T-helper 2 cell (primary cell): ENCODE results near the gene POGLUT3.

Experiments
- DNase-seq, 5 experiments: peaks; one replicate each; pipeline versions ENCODE4 v3.0.0 to v3.0.0-alpha.2; 2012 to 2022
- total RNA-seq, 2 donors: gene quantifications; one replicate each; lab custom pipeline; 2026; lab: John Stamatoyannopoulos, UW

The POGLUT3 gene, protein sequence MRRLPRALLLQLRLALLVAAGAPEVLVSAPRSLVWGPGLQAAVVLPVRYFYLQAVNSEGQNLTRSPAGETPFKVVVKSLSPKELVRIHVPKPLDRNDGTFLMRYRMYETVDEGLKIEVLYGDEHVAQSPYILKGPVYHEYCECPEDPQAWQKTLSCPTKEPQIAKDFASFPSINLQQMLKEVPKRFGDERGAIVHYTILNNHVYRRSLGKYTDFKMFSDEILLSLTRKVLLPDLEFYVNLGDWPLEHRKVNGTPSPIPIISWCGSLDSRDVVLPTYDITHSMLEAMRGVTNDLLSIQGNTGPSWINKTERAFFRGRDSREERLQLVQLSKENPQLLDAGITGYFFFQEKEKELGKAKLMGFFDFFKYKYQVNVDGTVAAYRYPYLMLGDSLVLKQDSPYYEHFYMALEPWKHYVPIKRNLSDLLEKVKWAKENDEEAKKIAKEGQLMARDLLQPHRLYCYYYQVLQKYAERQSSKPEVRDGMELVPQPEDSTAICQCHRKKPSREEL
- 11.8 to 17.0 reads per million in 2 donors for total RNA-seq

DNA sequence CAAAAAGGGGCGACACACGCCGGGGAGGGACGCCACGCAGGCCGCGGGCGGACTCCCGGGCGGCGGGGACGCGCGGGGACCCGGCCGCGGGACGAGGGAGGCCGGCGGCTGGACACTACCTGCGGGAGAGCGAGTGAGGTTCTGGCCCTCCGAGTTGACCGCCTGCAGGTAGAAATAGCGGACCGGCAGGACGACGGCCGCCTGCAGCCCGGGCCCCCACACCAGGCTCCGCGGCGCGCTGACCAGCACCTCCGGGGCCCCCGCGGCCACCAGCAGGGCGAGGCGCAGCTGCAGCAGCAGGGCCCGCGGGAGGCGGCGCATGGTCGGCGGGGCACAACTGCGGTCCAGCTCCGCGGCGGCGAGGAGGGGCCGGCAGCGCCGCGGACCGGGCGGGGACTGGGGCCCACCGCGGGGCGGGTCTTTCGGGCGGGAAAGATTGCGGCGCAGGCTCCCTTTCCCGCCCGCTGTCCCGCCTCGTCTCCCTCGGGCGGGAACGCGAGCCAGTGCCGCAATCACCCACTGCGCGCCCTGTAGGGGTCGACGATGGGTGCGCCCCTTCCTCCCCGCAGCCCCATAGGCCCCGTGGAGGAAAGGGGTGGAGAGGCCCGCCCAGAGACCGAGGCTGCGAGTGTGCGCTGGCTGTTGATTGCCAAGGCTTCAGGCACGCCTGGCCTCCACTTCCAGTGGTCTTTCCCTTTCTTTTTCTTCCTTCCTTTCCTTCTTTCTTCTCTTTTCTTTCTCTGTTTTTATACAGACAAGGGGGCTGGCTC lies at the start of gene POGLUT3:
Gene POGLUT3, minus strand, starts transcription at position 339 of the 770 bp plus-strand sequence. Its CDS starts 18 bp downstream, at position 321.
- DNase-seq = peak in 4 of 5 experiments; percentile 2 to 69 (median 34)

DNA sequence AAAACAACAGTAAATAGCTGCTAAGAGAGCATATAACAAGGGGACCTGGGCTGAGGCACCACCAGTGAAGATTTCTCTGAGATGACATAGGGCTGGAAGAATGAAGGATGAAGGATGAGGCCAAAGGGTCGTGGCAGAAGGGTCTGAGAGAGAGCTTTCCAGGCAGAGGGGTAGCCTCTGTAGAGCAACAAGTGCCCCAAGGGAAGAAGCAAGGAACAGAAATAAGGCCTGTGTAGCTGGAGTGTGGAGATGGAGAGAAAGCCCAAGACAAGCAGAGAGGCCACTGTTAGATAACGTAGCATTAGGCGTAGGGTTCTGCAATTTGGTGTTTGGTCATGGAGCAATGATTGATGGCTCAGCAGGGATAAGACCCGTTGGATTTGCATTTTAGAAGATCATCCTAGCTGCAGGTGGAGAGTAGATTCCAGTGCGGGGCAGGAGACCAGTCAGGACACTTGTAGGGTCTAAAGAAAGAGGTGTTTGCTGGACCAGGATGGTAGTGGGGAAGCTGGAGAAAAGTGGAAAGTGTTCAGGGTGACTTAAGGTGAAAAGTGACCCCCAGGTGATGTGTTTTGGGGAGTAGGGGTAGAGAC lies 47.8 kb upstream of the POGLUT3 start:
- no peak for DNase-seq

DNA sequence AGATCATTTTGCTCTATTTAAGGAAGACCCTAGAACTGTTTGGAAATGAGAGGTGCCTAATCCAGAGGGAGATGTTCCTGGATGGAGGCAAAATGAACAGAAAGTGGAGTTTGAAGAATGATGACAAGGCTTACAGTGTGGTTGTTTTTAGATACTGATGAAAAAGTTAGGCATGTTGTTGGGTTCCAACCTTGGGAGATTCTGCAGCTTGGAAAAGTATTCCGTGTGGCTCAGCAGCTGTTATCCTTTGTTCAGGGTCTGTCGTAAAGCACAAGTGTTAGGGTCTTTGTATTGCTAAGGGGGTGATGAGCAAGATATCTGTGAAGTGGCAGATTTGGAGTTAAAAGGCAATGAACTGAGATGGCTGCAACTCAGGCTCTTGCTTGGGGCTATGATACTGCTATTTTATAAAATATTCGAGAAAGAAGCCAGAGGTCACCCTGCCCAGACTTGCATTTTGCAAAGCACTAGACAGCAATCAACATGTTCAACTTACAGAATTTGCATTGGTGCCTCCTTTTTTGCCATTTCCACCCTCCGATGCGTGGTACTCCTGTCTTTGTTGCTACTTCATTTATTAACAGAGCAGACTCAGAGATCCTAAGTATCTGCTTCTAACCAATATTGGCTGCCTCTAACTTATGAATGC lies 45.3 kb upstream of the POGLUT3 start:
- no peak for DNase-seq

DNA sequence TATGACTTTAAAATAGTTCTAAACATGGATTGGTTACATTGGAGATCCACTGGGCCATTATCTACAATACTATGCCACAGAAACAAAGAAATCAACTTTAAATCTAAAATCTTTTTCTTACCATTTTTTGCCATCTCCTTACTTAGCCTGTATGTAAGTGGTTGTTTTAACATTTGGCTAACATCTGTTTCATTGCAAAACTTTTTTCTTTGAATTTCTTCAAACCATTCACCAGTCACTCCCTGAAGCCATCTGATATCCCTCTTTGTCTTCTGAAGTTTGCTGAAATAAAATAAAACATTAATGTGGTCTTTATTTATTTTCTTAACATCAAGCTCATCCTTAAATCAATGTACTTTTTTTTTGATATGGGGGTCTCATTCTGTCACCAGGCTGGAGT lies 43.3 kb upstream of the POGLUT3 start:
- no peak for DNase-seq

DNA sequence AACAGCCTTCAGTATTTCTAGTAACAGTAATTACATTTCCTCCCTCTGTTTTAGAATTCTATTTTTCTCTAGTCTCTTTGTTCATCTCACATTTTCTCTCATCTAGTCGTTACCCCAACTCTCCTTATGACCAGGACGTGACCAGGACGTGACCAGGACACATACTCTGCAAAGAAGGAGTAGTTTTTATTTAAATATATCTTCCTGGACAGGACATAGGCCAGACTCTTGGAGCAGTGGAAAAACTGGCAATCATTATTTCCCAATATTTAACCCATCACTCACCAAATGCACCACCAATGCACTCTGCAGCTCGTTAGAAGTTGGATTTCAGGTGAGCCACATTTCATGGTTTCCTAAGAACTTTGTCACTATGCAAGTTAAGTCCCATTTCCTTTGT lies 40.3 kb upstream of the POGLUT3 start:
- DNase-seq = no peak

DNA sequence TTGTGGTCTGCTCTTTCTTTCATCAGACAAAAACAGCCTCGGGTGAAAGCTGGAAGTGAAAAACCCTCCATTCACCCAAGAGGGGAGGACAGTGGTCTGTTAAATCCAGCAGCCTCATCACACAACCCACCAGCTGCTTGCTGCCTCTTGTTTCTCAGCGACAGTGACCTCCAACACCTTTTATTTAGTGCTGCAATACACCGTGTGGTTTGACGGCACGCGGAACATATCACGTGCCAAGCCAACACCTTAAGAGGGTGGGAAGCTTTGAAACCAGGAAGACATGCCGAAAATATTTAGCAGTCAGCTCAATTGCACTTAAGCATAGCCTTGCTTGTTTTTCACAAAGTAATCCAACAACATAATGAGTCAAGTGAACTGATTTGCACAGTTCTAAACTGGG lies 39.8 kb upstream of the POGLUT3 start:
- DNase-seq = peak in 2 of 5 experiments; percentile 1 to 17

DNA sequence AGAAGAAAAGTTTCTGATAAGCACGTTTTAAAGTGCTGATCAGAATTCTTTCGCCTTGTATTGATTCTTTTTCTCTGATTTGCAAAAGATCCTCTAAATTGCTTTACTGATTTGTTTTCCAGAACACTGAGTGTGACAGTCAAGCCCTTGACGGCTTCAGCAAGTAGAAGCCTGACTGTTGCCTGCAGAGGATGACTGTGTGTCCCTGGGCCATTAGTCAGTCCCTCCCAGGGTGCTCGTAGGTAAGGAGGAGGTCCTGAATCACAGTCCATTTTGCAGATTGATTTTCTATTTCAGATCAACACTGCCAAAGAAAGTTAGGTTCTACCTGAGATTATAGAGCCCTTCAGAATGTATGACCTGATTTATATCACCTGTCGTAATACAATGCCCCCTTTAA lies 38.6 kb upstream of the POGLUT3 start:
- no peak for DNase-seq

DNA sequence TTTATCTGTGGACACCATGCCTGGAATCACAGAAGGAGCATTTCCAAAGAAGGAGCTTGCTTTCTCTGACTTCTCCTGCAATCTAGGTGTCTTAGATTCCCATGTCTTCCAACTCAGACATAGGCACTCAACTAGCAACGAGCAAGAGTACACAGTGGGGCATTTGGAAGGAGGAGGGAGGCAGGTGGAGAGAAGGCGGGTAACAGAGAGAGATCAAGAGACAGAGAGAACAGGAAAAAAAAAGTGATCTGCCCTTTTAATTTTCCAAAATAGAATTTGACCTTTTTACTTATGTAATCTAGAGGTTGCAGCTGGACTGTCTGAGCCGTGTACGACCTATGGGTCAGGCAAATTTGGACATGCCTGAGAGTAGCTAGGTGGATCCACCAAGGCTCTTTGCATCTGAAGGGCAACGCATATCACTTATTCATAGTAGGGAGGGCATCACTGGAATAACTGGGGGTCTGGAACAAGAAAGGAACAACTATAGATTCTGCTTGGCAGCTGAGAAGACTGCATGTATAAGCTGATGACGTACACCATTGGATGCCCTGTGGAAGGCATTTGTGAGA lies 37.3 kb upstream of the POGLUT3 start:
- no peak for DNase-seq

DNA sequence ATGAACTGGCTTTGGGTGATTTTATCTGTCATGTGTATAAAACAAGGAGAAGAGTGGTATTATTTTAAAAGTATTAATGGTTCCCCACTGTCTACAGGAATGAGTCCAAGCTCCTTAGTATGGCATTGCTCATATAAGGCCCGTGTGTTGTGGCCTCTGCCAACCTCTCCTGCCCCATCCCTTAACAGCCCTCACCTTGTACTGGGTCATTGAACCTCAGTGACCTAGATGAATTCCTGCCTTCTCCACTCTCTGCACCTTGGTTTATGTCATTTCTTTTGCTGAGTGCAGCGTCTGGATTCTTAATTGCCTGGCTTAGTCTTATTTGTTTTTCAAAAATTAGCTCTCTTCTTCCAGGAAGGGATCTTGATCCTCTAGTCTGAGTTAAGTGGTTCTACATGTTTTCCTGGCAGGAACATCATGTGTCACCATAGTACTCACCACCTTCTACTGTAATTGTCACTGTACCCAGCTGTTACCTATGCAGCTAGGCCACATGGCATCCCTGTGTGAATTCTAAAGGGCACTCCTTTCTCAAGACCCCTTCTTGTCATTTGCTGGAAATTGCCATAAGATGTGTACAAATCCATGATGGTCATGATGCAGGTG lies 36.2 kb upstream of the POGLUT3 start:
- no peak for DNase-seq

DNA sequence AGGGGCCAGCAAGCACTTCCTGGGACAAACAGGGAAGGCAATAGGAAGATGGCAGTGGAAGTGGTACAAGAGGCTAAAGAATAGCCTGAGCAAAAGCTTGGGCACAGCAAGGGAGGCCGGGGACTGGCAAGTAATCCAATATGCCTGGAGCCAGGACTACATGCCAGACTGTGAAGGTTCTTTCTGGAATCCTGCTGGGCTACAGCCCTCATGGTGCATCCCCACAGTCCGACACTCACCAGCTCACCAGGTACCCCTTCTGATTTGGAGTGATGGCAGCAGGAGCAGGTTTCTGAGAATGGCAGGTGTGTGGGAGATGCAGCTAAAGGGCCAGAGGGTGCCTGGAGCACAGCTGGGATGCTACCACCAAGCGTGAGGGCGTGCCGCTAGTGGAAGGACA lies 32.2 kb upstream of the POGLUT3 start:
- no peak for DNase-seq

DNA sequence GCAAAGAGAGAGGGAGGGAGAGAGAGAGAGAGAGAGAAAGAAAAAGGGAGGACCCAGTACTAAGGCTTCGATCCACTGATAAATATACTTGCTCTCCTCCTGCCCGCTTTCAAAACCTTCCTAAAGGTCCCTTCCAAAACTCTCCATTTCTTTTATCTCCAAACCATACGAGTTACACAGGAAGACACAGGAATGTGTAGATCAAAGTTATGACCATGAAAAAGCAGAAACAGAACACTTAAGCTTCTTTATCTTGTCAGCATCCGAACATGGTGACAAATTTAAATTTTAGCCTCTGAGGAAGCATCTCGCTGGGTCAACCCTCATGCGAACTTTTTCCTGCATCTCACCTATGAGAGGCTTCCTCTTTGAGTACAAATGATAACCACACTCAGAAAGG lies 29.2 kb upstream of the POGLUT3 start:
- DNase-seq = no peak

DNA sequence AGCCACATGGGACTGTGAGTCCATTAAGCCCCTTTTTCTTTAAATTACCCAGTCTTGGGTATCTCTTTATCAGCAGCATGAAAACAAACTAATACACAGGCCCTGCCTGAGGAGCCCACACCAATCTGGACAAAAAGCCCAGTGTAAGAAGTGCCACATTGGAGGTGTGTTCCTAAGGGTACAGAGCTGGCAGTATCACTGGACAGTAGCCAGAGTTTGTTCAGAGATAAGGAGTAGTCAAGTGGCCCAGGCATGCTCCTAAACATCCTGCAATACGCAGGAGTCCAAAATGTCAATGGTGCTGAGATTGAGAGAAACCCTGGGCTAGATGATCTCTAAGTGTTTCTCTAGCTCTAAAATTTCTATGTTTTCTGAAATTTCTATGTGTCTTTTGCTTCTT lies 27.0 kb upstream of the POGLUT3 start:
- DNase-seq = no peak

DNA sequence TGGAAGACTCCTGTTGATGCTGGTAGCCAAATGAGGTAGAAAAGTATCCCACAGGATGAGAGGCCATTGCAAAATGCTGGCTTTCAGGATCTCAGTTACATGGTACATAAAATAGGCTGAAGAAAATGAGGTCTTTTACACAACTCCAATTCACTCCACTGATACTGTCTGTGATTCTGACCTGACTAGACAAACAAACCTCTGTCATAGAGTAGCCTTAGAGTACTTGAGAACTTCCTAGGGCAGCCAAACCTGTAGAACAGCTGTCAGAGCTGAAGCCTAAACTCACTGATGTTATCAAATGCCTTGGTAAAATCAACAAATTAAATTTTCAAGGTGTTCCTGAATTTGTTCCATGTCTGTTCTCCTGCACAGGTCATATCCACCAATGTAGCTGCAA lies 26.2 kb upstream of the POGLUT3 start:
- DNase-seq = no peak

DNA sequence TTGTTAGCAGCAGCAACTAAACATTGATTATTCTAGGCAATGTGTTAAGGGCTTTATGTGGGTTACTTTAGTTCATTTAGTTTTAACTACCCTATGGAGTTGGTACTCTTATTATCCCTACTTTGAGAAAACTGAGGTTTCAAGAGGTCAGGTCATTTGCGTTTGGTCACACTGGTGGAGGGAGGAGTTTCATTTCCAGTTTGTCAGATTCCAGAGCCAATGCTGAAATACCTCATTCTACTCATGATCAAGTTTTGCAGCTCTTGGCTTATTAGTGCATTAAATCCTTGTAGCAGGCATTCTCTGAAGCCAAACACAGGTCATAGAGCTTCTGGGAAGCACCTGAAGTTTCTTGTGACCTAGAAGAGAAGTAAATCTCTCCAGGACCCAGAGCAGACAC lies 24.1 kb upstream of the POGLUT3 start:
- no peak for DNase-seq

DNA sequence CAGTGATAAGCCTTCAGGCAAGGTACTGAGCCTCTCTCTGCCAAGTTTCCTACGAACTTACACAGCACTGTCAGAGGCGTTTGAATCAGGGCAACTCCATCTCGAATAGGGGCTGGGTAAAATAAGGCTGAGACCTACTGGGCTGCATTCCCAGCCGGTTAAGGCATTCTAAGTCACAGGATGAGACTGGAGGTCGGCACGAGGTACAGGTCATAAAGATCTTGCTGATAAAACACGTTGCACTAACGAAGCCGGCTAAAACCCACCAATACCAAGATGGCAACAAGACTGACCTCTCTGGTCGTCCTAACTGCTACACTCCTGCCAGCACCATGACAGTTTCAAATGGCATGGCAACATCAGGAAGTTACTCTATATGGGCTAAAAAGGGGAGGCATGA lies 20.4 kb upstream of the POGLUT3 start:
- DNase-seq = no peak

DNA sequence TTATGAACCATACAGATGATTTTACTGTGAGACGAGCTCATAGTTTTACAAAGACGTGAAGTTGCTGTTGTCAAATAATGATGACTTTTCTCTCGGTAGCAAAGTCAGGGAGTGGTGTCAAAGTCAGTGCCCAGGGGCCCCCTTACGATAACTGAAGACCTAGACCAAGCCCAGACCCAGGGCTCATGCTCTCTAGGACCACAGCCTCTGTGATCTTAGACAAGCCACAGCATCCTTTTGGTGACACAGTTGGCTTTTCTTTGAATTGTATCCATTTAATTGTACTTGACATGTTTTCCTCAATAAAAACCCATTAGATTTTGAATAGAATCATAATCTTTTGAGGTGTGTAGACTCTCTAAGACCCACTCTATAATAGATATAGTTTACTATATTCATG lies 17.9 kb upstream of the POGLUT3 start:
- DNase-seq = no peak

DNA sequence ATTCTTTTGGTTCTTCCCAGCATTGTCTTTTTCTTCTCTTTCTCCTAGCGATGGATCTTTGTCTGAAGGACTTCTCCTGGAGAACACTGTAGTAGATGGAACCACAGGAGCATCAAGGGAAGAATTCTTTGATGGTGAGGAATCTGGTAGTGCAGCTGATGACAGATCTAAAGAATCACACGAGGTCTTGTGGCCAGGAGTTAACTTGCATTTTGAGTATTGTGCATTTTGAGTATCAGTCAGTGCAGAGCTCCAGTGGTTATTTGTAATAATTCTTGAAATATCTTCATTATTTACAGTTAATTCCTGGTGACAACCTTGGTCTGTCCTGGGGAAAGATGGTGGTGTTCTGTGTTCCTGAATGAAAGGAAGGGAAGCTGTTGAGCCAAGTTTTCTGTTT lies 14.5 kb upstream of the POGLUT3 start:
- no peak for DNase-seq

DNA sequence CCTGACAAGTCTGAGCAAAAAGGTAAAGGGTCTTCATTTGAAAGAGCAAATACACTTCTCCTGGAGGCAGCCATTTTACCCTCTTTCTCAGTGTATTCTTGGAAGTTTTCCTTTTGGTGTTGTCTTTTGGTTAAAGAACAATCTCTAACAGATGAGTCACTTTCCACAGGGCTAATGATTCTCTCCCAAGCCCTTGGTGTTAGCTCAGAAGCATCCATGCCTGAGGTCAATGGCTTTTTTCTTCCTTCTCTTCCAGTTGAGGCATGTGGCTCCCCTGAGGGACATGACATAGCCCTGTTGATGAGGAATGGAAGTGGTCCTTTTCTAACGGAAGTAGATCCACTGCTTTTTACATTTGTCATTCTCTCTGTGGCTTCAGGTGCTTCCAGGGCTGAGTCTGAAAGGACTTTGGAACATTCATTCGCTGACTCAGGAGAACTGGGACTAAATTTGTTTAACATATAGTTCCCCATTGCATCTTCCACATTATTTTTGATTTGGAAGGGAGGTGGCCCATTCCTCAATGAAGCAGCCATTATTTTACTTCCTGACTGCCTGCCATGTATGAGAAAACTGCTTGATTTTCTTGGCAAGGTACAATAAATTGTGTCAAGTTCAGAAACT lies 13.8 kb upstream of the POGLUT3 start:
- no peak for DNase-seq

DNA sequence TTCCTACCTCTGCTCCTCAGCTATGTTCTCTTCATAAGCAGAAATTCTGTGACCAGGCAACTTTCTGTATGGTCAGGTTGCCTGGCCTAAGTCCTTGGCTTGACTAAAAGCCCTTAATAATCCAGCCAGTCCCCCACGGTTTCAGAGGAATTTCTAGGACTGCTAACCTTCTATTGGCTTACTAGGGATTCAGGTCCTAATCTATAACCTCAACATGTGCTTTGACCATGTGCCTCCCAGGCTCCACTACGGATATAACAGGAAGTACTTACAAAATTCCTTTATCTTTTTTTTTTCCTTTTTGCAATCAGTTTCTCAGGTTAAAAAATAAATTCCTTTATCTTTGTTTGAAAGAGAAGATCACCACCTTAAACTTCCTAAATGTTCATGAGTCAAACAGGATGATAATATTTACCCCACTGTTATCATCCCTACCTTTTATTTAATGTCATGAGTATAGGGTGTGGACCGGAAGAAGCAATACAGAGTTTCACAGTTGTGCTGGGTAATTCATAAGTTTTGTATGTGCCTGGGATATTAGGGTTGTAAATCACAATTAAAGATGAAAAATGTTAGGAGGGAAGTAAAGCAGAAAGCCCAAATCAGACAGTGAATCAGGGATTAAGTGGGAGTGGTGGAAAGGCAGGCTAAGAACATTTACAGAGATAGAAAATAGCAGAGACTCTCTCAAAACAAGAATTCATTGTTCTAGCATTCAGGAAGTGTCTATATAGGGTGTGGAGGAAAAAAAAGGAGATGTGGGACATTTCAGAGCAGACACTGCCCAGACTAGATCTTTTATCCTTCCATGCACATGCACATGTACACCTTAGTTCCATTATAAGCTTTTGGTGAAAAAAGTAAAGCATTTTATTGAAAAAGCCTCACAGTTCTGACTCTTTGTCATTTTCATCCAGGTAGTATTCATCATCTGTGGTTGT lies 10.7 kb upstream of the POGLUT3 start:
- no peak for DNase-seq

DNA sequence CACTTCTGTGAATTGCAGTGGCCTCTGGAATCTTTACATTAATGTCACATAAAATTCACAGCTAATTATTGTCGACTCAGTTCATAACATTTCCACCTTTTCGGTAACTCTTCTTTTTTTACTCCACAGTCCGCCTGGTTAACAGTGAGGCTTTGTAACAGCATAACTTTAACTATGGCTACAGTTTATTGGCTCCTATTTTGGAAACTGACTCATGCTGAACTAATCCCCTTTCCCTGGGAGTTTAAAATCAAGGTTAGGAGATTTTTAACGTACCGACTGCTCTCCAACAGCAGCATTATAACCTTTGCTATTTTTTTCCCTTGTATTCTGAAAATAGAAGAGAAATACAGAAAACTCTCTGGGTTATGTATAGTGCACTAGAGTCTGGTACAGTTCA lies 3.2 kb upstream of the POGLUT3 start:
- DNase-seq = no peak
